HEK293 (cell line): ENCODE data around the gene PHPT1.

Experiments
- CTCF ChIP-seq: fragments of 450-650 bp; formaldehyde crosslinking; IDR thresholded peaks from 2 replicates; pipeline ENCODE4 v1.5.1; 2016; ENCODE audit warnings: missing biosample characterization, missing genetic modification characterization
- KLF1 ChIP-seq: fragments of 450-650 bp; formaldehyde crosslinking; IDR thresholded peaks from 2 replicates; pipeline ENCODE4 v1.5.1; 2016; ENCODE audit warnings: missing biosample characterization, missing genetic modification characterization
- SETDB1 ChIP-seq: IDR thresholded peaks from one replicate; pipeline ENCODE4 v1.6.1; 2017; ENCODE audit warnings: mild to moderate bottlenecking, low read length, moderate library complexity, mixed read lengths; ENCODE audit not compliant: insufficient read length
- ZEB2 ChIP-seq: fragments of 450-650 bp; formaldehyde crosslinking; IDR thresholded peaks from 2 replicates; pipeline ENCODE4 v1.5.1; 2016; ENCODE audit warnings: missing biosample characterization, missing genetic modification characterization
- ZNF449 ChIP-seq: fragments of 450-650 bp; formaldehyde crosslinking; IDR thresholded peaks from 2 replicates; pipeline ENCODE4 v1.5.1; 2017; ENCODE audit warnings: missing biosample characterization, mild to moderate bottlenecking, missing genetic modification characterization, moderate library complexity
- ZNF621 ChIP-seq: fragments of 450-650 bp; formaldehyde crosslinking; IDR thresholded peaks from 2 replicates; pipeline ENCODE4 v1.5.1; 2017; ENCODE audit warnings: missing biosample characterization, missing genetic modification characterization
- ZNF664 ChIP-seq: fragments of 450-650 bp; formaldehyde crosslinking; IDR thresholded peaks from 2 replicates; pipeline ENCODE4 v1.5.1; 2016; ENCODE audit warnings: missing biosample characterization, missing genetic modification characterization
- ZNF692 ChIP-seq: fragments of 450-650 bp; formaldehyde crosslinking; IDR thresholded peaks from 2 replicates; pipeline ENCODE4 v1.5.1; 2016; ENCODE audit warnings: missing biosample characterization, missing genetic modification characterization
- ZNF707 ChIP-seq: fragments of 450-650 bp; formaldehyde crosslinking; IDR thresholded peaks from 2 replicates; pipeline ENCODE4 v1.5.1; 2016; ENCODE audit warnings: missing biosample characterization, missing genetic modification characterization

GRCh38 chr9:136851941-136852663, 2.9 kb downstream of the PHPT1 start, which contains the start of gene MAMDC4:
- 0 out of 2 replicates have a peak, but pooled peaks have one; percentile 10 for TF ChIP-seq KLF1 (tag by site-specific recombination)
- TF ChIP-seq CTCF (tag by site-specific recombination), result no peak
- no peak for TF ChIP-seq ZEB2 (tag by site-specific recombination)
- no peak for TF ChIP-seq ZNF621
- no peak for TF ChIP-seq ZNF664 (tag by site-specific recombination)
- no peak for TF ChIP-seq ZNF692 (tag by site-specific recombination)
- TF ChIP-seq ZNF707, result no peak
- TF ChIP-seq ZNF449, result no peak
- TF ChIP-seq SETDB1, result no peak
